Measurements from ENCODE around the gene GTF2A2. TPM values are rescaled to one million over a fixed set of nuclear protein-coding genes. Genes with fewer than 3 reads are reported as not detected.
A peak's percentile ranks its signal among the peaks of the same experiment; 100 is the strongest.

Gene GTF2A2
- total and polyA plus RNA-seq, 10 of the 15 experiments (the other 5 are each of a cell fraction or from before 2014, with no cell fraction given) = 89.2 to 565 (median 137) TPM

DNA sequence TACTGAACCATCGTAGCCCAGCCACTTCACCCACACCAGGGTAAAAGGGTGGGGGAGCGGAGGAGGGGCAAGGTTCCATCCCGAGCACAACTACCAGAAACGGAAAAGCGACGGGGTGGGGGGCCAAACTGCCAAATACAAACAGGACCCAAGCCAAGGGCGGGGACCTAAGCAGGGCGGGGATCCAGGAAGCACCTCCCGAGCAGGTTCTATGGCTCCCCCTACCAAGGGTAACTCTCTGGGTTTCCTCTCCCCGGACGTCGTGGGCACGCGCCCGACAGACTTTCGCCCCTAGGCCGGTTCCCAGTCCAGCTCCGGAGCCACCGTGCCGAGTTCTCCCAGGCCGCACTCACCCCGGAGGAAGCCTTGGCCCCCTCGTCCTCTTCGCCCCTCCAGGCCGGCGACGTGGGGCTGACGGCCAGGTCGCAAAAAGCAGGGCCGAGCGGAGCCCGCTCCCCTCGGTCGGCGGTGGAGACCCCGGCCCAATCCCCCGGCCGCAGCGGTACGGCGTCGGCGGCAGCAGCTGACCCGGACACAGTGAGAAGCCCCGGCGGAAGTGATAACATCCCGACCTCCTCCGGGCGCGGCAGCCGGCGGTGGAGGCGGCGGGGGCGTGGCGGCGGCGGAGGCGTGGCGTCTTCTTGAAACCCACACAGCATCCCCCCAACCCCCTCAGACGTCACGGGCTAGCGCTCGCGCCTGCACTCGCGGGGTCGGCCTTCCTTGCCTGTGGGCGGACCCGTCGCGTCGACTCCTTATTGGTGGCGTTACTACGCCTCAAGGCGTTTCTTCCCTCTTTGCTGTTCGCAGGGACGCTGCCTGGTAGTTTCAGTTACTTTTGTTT lies 31.7 kb upstream of the GTF2A2 start, which contains the start of gene BNIP2 (continued):
- TF ChIP-seq, protein P1, sequence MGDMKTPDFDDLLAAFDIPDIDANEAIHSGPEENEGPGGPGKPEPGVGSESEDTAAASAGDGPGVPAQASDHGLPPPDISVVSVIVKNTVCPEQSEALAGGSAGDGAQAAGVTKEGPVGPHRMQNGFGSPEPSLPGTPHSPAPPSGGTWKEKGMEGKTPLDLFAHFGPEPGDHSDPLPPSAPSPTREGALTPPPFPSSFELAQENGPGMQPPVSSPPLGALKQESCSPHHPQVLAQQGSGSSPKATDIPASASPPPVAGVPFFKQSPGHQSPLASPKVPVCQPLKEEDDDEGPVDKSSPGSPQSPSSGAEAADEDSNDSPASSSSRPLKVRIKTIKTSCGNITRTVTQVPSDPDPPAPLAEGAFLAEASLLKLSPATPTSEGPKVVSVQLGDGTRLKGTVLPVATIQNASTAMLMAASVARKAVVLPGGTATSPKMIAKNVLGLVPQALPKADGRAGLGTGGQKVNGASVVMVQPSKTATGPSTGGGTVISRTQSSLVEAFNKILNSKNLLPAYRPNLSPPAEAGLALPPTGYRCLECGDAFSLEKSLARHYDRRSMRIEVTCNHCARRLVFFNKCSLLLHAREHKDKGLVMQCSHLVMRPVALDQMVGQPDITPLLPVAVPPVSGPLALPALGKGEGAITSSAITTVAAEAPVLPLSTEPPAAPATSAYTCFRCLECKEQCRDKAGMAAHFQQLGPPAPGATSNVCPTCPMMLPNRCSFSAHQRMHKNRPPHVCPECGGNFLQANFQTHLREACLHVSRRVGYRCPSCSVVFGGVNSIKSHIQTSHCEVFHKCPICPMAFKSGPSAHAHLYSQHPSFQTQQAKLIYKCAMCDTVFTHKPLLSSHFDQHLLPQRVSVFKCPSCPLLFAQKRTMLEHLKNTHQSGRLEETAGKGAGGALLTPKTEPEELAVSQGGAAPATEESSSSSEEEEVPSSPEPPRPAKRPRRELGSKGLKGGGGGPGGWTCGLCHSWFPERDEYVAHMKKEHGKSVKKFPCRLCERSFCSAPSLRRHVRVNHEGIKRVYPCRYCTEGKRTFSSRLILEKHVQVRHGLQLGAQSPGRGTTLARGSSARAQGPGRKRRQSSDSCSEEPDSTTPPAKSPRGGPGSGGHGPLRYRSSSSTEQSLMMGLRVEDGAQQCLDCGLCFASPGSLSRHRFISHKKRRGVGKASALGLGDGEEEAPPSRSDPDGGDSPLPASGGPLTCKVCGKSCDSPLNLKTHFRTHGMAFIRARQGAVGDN (IDR thresholded peaks at IDR 0.05) = peak; percentile 76
- TF ChIP-seq NBN (IDR thresholded peaks at IDR 0.05) (no peak), TCF7 (IDR thresholded peaks at IDR 0.05; ENCODE audit: borderline replicate concordance) (no peak), CEBPB (IDR thresholded peaks at IDR 0.05; ENCODE audit: borderline replicate concordance in 1 of 2, low read depth in 2 of 2, low read length in 2 of 2) (no peak), EZH2 (IDR thresholded peaks at IDR 0.05; ENCODE audit: borderline replicate concordance, control insufficient read depth, low read depth, low read length) (no peak), CREB1 (IDR thresholded peaks at IDR 0.05; ENCODE audit: low read depth) (peak; percentile 79; the same call in 1 of the 2 replicates), IKZF2 (IDR thresholded peaks at IDR 0.05) (peak in 1 of 2 experiments; percentile 41; a peak in 1 of 4 replicates), HDAC2 (IDR thresholded peaks at IDR 0.05) (no peak), SMAD1 (IDR thresholded peaks at IDR 0.05; ENCODE audit: low read depth, partially characterized antibody) (no peak), SIX5 (IDR thresholded peaks at IDR 0.05; ENCODE audit: low read depth, low read length, severe bottlenecking) (peak; percentile 17), IKZF1 (conservative IDR thresholded peaks at IDR 0.05) (peak; percentile 84), CHD2 (IDR thresholded peaks at IDR 0.05; ENCODE audit: borderline replicate concordance, low read depth, low read length) (peak; percentile 75), FOXK2 (IDR thresholded peaks at IDR 0.05) (no peak)
- TF ChIP-seq, protein P2, sequence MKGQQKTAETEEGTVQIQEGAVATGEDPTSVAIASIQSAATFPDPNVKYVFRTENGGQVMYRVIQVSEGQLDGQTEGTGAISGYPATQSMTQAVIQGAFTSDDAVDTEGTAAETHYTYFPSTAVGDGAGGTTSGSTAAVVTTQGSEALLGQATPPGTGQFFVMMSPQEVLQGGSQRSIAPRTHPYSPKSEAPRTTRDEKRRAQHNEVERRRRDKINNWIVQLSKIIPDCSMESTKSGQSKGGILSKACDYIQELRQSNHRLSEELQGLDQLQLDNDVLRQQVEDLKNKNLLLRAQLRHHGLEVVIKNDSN (IDR thresholded peaks at IDR 0.05; ENCODE audit: borderline replicate concordance, extremely low read length, insufficient read depth, low read depth, low read length) = no peak
- TF ChIP-seq, protein P3, sequence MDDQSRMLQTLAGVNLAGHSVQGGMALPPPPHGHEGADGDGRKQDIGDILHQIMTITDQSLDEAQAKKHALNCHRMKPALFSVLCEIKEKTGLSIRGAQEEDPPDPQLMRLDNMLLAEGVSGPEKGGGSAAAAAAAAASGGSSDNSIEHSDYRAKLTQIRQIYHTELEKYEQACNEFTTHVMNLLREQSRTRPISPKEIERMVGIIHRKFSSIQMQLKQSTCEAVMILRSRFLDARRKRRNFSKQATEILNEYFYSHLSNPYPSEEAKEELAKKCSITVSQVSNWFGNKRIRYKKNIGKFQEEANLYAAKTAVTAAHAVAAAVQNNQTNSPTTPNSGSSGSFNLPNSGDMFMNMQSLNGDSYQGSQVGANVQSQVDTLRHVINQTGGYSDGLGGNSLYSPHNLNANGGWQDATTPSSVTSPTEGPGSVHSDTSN (IDR thresholded peaks at IDR 0.05; ENCODE audit: insufficient replicate concordance, low read depth, low read length) = no peak
- TF ChIP-seq, protein P4, sequence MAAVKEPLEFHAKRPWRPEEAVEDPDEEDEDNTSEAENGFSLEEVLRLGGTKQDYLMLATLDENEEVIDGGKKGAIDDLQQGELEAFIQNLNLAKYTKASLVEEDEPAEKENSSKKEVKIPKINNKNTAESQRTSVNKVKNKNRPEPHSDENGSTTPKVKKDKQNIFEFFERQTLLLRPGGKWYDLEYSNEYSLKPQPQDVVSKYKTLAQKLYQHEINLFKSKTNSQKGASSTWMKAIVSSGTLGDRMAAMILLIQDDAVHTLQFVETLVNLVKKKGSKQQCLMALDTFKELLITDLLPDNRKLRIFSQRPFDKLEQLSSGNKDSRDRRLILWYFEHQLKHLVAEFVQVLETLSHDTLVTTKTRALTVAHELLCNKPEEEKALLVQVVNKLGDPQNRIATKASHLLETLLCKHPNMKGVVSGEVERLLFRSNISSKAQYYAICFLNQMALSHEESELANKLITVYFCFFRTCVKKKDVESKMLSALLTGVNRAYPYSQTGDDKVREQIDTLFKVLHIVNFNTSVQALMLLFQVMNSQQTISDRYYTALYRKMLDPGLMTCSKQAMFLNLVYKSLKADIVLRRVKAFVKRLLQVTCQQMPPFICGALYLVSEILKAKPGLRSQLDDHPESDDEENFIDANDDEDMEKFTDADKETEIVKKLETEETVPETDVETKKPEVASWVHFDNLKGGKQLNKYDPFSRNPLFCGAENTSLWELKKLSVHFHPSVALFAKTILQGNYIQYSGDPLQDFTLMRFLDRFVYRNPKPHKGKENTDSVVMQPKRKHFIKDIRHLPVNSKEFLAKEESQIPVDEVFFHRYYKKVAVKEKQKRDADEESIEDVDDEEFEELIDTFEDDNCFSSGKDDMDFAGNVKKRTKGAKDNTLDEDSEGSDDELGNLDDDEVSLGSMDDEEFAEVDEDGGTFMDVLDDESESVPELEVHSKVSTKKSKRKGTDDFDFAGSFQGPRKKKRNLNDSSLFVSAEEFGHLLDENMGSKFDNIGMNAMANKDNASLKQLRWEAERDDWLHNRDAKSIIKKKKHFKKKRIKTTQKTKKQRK (IDR thresholded peaks at IDR 0.05; ENCODE audit: low read depth, low read length) = no peak
